Keratinocyte (primary cell): ENCODE measurements around the gene TACR1. TPM values are rescaled to one million over a fixed set of nuclear protein-coding genes. Genes with fewer than 3 reads are reported as not detected.

Source experiments
- DNase-seq: peaks from one replicate; pipeline ENCODE4 v3.0.0-alpha.2; 2011; ENCODE audit warnings: low read depth, missing footprints, low spot score
- FAIRE-seq: peaks from 2 replicates; lab custom pipeline; 2011; peaks lifted over from hg19 to GRCh38; lab: Jason Lieb, UNC
- H2AFZ ChIP-seq: 2 replicates; pipeline ENCODE4 v1.6.0; 2012; ENCODE audit warnings: low read length, control low read depth, inconsistent platforms; ENCODE audit not compliant: control insufficient read depth
- H3K27ac ChIP-seq: 2 replicates; pipeline ENCODE4 v1.5.1; 2011; ENCODE audit warnings: low read length; ENCODE audit not compliant: control insufficient read depth, insufficient read depth
- H3K27me3 ChIP-seq: 3 replicates; pipeline ENCODE4 v1.6.0; 2011; ENCODE audit warnings: low read length; ENCODE audit not compliant: control insufficient read depth, insufficient read depth; ENCODE audit errors: extremely low read depth
- H3K36me3 ChIP-seq, 2 experiments: 2 replicates in 1 of 2; 3 replicates in 1 of 2; pipeline ENCODE4 v1.5.1; 2011; ENCODE audit warnings: low read length in 2 of 2, mild to moderate bottlenecking in 1 of 2; ENCODE audit not compliant: control insufficient read depth in 2 of 2, insufficient read depth in 2 of 2; ENCODE audit errors: extremely low read depth in 1 of 2
- H3K4me1 ChIP-seq: 3 replicates; pipeline ENCODE4 v1.5.1; 2011; ENCODE audit warnings: low read length; ENCODE audit not compliant: control insufficient read depth, insufficient read depth; ENCODE audit errors: extremely low read depth
- H3K4me2 ChIP-seq: 3 replicates; pipeline ENCODE4 v1.6.0; 2011; ENCODE audit warnings: low read depth, low read length; ENCODE audit not compliant: control insufficient read depth, insufficient read depth; ENCODE audit errors: extremely low read depth
- H3K4me3 ChIP-seq, 3 experiments: fragments of 200-600 bp in 1 of 3; sonication (generic) in 1 of 3; 2 replicates in 2 of 3; 3 replicates in 1 of 3; pipeline ENCODE4 v1.5.1; 2011 to 2016; ENCODE audit warnings: low read length in 3 of 3, mild to moderate bottlenecking in 3 of 3, control low read depth in 2 of 3, inconsistent platforms in 1 of 3, low read depth in 1 of 3, mixed read lengths in 1 of 3, mixed run types in 1 of 3, moderate library complexity in 1 of 3; ENCODE audit not compliant: control insufficient read depth in 2 of 3, insufficient read depth in 2 of 3; ENCODE audit errors: extremely low read depth in 1 of 3
- H3K79me2 ChIP-seq: 2 replicates; pipeline ENCODE4 v1.6.0; 2012; ENCODE audit warnings: low read length; ENCODE audit not compliant: control insufficient read depth, insufficient read depth
- H3K9ac ChIP-seq: 3 replicates; pipeline ENCODE4 v1.6.0; 2011; ENCODE audit warnings: low read length; ENCODE audit not compliant: control insufficient read depth, insufficient read depth; ENCODE audit errors: extremely low read depth
- H3K9me1 ChIP-seq: 3 replicates; pipeline ENCODE4 v1.6.0; 2011; ENCODE audit warnings: low read length; ENCODE audit not compliant: control insufficient read depth, insufficient read depth; ENCODE audit errors: extremely low read depth
- H3K9me3 ChIP-seq: 2 replicates; pipeline ENCODE4 v1.5.1; 2012; ENCODE audit warnings: low read depth, low read length; ENCODE audit not compliant: control insufficient read depth
- H4K20me1 ChIP-seq: 3 replicates; pipeline ENCODE4 v1.6.0; 2011; ENCODE audit warnings: low read length; ENCODE audit not compliant: control insufficient read depth, insufficient read depth; ENCODE audit errors: extremely low read depth
- EZH2 ChIP-seq: IDR thresholded peaks from one replicate; pipeline ENCODE4 v1.6.1; 2012; ENCODE audit warnings: inconsistent platforms, mild to moderate bottlenecking, low read length, moderate library complexity
- dilution Hi-C: fragments of 300-500 bp; cut with MboI; formaldehyde crosslinking; loops from one replicate; pipeline ENCODE4 v1.7.0; 2020; ENCODE audit warnings: low sequenced_read_pairs; ENCODE audit not compliant: extremely low pct_ligation_motif_present
- polyA plus RNA-seq, 5 experiments: library from polyadenylated mRNA; depleted of rRNA in 3 of 5; stranded (reverse) in 3 of 5; stranded (forward) in 1 of 5; unstranded in 1 of 5; fragments of >200 nt; gene quantifications; 1 replicate in 1 of 5; 2 replicates in 3 of 5; 3 replicates in 1 of 5; pipeline versions ENCODE4 v1.2.1 to v1.2.3, GENCODE V29; 2011 to 2012; ENCODE audit warnings: missing spikeins in 2 of 5, low read depth in 1 of 5, low replicate concordance in 1 of 5
- TF ChIP-seq, protein P1 (sequence below), 3 experiments: IDR thresholded peaks in 1 of 3; conservative IDR thresholded peaks in 1 of 3; optimal IDR thresholded peaks in 1 of 3; 2 replicates in 2 of 3; 3 replicates in 1 of 3; pipeline versions ENCODE3 to v1.5.1; 2011; ENCODE audit warnings: low read length in 3 of 3, mild to moderate bottlenecking in 3 of 3, moderate library complexity in 2 of 3, control low read depth in 1 of 3, inconsistent platforms in 1 of 3; ENCODE audit not compliant: insufficient read depth in 2 of 3; ENCODE audit errors: extremely low read depth in 1 of 3

TACR1 gene
- polyA plus RNA-seq, 1 donor (not counting 4 experiments of a cell fraction or from before 2014, with no cell fraction given): not detected

DNA sequence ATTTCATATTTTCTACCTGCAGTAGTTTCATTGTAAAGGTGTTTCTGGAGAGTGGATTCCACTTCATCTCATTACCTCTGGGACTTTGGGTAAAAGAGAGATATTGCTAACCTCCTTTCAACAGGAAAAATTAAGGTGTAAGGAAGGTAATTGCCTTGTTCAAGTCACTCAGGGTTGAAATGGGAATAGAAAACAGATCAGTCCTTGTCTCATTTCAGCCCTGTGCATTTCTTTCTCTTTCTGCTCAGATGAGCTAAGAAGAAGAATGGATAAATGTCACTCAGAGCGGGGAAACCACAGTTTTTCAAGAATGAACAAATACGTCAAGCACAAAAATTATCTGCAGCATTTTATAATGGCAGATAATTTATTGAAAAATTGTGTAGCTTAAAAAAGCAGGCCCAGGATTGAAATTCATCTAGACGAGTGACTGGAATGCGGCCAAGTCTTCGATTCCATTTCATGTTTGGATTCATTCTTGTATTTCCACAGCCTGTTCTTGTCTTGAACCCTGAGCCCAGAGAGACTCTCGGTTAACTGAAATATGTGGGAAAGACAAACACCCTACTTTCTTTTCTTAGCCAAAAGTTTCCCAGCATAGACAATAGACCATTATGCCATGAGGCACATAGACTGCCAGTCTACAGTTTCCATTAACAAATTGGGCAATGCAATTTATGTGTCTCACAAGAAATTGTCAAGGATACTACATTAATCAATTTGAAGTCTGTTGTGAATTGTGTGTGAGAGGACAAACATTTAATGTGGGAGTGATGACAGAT, 133.0 kb downstream of the TACR1 start:
- Histone ChIP-seq H4K20me1 (no peaks in the 10 kb centered on the region), H3K27me3 (no peaks in the 10 kb centered on the region), H3K9ac (no peak overlapping the region), H3K27ac (no peak overlapping the region), H2AFZ (no peak overlapping the region), H3K79me2 (no peaks in the 10 kb centered on the region), H3K4me1 (no peaks in the 10 kb centered on the region), H3K4me2 (no peak overlapping the region), H3K4me3 (no peak overlapping the region), H3K36me3 (no peaks in the 10 kb centered on the region), H3K9me3 (no peaks in the 10 kb centered on the region), H3K9me1 (no peaks in the 10 kb centered on the region)
- dilution Hi-C loops: no loop called here
- TF ChIP-seq, protein P1, sequence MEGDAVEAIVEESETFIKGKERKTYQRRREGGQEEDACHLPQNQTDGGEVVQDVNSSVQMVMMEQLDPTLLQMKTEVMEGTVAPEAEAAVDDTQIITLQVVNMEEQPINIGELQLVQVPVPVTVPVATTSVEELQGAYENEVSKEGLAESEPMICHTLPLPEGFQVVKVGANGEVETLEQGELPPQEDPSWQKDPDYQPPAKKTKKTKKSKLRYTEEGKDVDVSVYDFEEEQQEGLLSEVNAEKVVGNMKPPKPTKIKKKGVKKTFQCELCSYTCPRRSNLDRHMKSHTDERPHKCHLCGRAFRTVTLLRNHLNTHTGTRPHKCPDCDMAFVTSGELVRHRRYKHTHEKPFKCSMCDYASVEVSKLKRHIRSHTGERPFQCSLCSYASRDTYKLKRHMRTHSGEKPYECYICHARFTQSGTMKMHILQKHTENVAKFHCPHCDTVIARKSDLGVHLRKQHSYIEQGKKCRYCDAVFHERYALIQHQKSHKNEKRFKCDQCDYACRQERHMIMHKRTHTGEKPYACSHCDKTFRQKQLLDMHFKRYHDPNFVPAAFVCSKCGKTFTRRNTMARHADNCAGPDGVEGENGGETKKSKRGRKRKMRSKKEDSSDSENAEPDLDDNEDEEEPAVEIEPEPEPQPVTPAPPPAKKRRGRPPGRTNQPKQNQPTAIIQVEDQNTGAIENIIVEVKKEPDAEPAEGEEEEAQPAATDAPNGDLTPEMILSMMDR (optimal IDR thresholded peaks at IDR 0.05 in 1 of 3, IDR thresholded peaks at IDR 0.05 in 1 of 3, conservative IDR thresholded peaks at IDR 0.05 in 1 of 3; ENCODE audit: extremely low read depth in 1 of 3, insufficient read depth in 2 of 3, low read length in 3 of 3): no peak
- no peak for TF ChIP-seq EZH2
- DNase-seq: no peak
- FAIRE-seq: no peak

DNA sequence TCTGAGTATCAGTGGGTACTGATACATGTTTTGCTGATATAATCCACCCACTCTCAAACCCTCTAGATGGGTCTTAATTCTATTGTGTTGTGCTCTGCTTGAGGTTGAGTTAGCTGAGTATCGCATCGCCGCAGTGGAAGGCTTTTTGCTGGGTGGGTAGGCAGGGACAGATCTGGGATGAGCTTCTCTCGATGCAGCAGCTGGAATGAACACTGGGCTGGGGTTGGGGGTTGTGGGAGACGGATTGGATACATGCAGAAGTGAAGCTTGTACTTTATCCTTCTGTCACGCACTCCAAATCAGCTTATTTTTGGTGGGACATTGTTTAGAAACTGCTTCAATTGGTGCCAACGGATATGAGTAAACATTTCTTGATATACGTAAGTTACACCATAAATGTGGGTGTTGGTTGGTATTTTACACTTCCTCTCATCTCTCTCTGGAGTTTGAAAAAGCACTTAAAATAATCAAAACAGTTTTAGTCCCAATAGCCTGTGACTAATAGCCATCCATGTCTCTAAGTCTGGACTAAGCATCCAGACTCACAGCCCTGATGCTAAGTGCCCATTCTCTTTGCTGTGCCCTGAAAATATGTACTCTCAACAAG, 133.8 kb downstream of the TACR1 start:
- H3K4me1 ChIP-seq: no peaks in the 10 kb centered on the region
- H3K9me3 ChIP-seq: no peaks in the 10 kb centered on the region
- H3K36me3 ChIP-seq: no peaks in the 10 kb centered on the region
- no peak for TF ChIP-seq EZH2
- TF ChIP-seq, protein P1 (optimal IDR thresholded peaks at IDR 0.05 in 1 of 3, IDR thresholded peaks at IDR 0.05 in 1 of 3, conservative IDR thresholded peaks at IDR 0.05 in 1 of 3; ENCODE audit: extremely low read depth in 1 of 3, insufficient read depth in 2 of 3, low read length in 3 of 3): no peak
- H3K27me3 ChIP-seq: no peaks in the 10 kb centered on the region
- DNase-seq: no peak
- no peaks in the 10 kb centered on the region for H3K79me2 ChIP-seq
- no peaks in the 10 kb centered on the region for H4K20me1 ChIP-seq
- dilution Hi-C loops: no loop called here
- H3K4me3 ChIP-seq: no peak overlapping the region
- no peaks in the 10 kb centered on the region for H3K9me1 ChIP-seq
- no peak overlapping the region for H3K27ac ChIP-seq
- FAIRE-seq: no peak
- H3K9ac ChIP-seq: no peak overlapping the region
- H2AFZ ChIP-seq: no peak overlapping the region
- H3K4me2 ChIP-seq: no peak overlapping the region
